Erythroblast (primary cell): ENCODE measurements around the gene STAT5A.

Source experiments
- GATA1 ChIP-seq: IDR thresholded peaks from 2 replicates; pipeline ENCODE4 v1.6.1; 2011; ENCODE audit warnings: low read depth, mild to moderate bottlenecking, control low read depth, low read length, moderate library complexity
- POLR2A ChIP-seq: IDR thresholded peaks from 2 replicates; pipeline ENCODE4 v1.6.1; 2011; ENCODE audit warnings: mild to moderate bottlenecking, low read length

DNA sequence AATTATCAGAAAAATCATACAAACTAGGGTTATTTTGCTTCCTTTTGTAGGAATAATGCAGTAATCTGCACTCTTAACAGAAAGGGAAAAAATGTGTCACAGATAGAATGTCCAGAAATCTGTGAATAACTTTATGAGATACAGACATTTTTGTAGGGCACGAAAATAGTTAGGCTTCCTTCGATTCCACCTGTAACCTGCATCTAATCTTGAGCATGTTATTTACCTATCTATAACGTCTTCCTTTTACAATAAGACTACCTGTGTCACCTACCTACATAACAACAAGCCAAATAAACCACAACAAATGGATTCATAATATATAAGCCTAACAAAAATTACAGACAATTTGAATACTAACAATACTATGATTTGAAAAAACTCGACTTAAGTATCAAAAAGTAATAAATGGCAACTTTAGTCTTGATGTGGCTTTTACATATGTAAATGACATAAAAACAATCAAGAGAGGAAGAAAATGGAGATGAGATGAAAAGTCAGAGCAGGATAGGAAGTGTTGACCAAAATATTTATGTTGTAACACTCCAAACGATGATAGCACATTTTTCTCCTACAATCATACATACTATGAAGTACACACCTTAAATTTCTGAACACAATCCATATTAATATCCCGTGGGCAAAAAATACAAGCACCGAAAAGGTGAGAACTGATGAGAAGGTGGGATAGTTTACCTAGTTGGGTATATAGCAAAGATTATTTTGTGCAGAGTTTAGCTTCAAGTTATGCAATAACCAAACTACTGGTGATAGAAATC is 14.6 kb upstream of the STAT5A start:
- peak; percentile 20 for TF ChIP-seq POLR2A
- no peak for TF ChIP-seq GATA1
